ENCODE results near the gene JADE2. TPM values are rescaled to one million over a fixed set of nuclear protein-coding genes. Genes with fewer than 3 reads are reported as not detected.

Gene JADE2
- total and polyA plus RNA-seq, 2 experiments from 2014 or later, result 14.9 to 35.4 TPM

- TF ChIP-seq EZH2phosphoT487 (IDR thresholded peaks at IDR 0.05; ENCODE audit: low read depth, severe bottlenecking, unreplicated experiment) (no peak), CTCF (IDR thresholded peaks at IDR 0.05; ENCODE audit: poor library complexity) (no peak), EZH2 (IDR thresholded peaks at IDR 0.05; ENCODE audit: borderline replicate concordance) (no peak)
Observed at GRCh38 chr5:134564396-134564795, 38.9 kb downstream of the JADE2 start.

DNA sequence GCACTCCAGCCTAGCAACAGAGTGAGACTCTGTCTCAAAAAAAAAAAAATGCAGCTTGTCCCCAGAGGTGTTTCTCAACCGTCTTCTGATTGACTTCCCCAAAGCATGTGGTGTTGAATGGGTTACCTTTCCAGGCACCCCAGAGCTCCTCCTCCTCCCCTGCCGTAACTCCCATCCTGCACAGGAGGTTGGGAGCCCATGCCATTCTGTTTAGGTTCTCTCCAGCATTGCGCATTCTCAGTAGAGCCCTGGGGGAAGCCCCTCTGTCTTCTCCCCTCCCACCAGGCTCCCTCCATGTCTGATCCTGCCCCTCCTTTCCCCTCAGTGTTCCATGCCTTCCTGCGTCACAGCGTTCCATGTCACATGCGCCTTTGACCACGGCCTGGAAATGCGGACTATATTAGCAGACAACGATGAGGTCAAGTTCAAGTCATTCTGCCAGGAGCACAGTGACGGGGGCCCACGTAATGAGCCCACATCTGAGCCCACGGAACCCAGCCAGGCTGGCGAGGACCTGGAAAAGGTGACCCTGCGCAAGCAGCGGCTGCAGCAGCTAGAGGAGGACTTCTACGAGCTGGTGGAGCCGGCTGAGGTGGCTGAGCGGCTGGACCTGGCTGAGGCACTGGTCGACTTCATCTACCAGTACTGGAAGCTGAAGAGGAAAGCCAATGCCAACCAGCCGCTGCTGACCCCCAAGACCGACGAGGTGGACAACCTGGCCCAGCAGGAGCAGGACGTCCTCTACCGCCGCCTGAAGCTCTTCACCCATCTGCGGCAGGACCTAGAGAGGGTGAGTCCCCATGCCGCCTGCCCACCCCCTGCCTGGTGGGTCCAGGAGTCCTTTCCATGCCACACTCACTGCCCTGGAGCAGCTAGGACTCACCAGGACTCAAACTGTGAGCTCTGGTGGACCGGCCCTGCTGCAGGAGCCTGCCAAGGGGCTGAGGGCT, 40.6 kb downstream of the JADE2 start:
- Histone ChIP-seq H3K27ac (no peak overlapping the region), H4K20me1 (ENCODE audit: insufficient read depth, poor library complexity, severe bottlenecking) (peaks cover 11% of the 10 kb centered on the region), H3K4me3 (no peak overlapping the region), H3K79me2 (no peaks in the 10 kb centered on the region), H3K4me1 (ENCODE audit: insufficient read depth) (no peaks in the 10 kb centered on the region), H3K36me3 (replicated peaks; ENCODE audit: insufficient read depth, low read depth) (no peaks in the 10 kb centered on the region), H2AFZ (no peak overlapping the region), H3K9me2 (replicated peaks; ENCODE audit: insufficient read depth) (no peaks in the 10 kb centered on the region), H3K27me3 (no peaks in the 10 kb centered on the region), H3K9me3 (ENCODE audit: low read depth) (no peaks in the 10 kb centered on the region), H3K4me2 (no peak overlapping the region)
- no peak for TF ChIP-seq EZH2 (IDR thresholded peaks at IDR 0.05; ENCODE audit: borderline replicate concordance)
- TF ChIP-seq EZH2phosphoT487 (IDR thresholded peaks at IDR 0.05; ENCODE audit: low read depth, severe bottlenecking, unreplicated experiment), result no peak
- TF ChIP-seq CTCF (IDR thresholded peaks at IDR 0.05; ENCODE audit: poor library complexity), result no peak
- 94% methylated on average over 28 of the region's 28 CpGs for WGBS (ENCODE audit: low lambda C conversion rate, missing lambda C conversion rate)
- DNase-seq (ENCODE audit: low spot score), result no peak

More at GRCh38 chr5:134564396-134564795, 38.9 kb downstream of the JADE2 start:
- Histone ChIP-seq H3K27me3 (no peaks in the 10 kb centered on the region), H3K9me2 (replicated peaks; ENCODE audit: insufficient read depth) (no peaks in the 10 kb centered on the region), H2AFZ (no peak overlapping the region), H3K4me3 (no peak overlapping the region), H3K27ac (no peak overlapping the region), H3K9me3 (ENCODE audit: low read depth) (no peaks in the 10 kb centered on the region), H4K20me1 (ENCODE audit: insufficient read depth, poor library complexity, severe bottlenecking) (peaks cover 14% of the 10 kb centered on the region), H3K36me3 (replicated peaks; ENCODE audit: insufficient read depth, low read depth) (no peaks in the 10 kb centered on the region), H3K4me2 (no peak overlapping the region), H3K4me1 (ENCODE audit: insufficient read depth) (no peaks in the 10 kb centered on the region), H3K79me2 (no peaks in the 10 kb centered on the region)
- no peak for DNase-seq (ENCODE audit: low spot score)
- WGBS (ENCODE audit: low lambda C conversion rate, missing lambda C conversion rate), result 99% methylated on average over 4 of the region's 4 CpGs

GRCh38 chr5:134566741-134567221, 41.3 kb downstream of the JADE2 start:
- Histone ChIP-seq H3K4me3 (no peak overlapping the region), H3K9me2 (replicated peaks; ENCODE audit: insufficient read depth) (no peaks in the 10 kb centered on the region), H3K79me2 (no peaks in the 10 kb centered on the region), H3K27ac (no peak overlapping the region), H3K9me3 (ENCODE audit: low read depth) (no peaks in the 10 kb centered on the region), H3K4me1 (ENCODE audit: insufficient read depth) (no peaks in the 10 kb centered on the region), H2AFZ (no peak overlapping the region), H3K4me2 (no peak overlapping the region), H3K36me3 (replicated peaks; ENCODE audit: insufficient read depth, low read depth) (no peaks in the 10 kb centered on the region), H3K27me3 (no peaks in the 10 kb centered on the region), H4K20me1 (ENCODE audit: insufficient read depth, poor library complexity, severe bottlenecking) (peaks cover 12% of the 10 kb centered on the region)
- TF ChIP-seq EZH2phosphoT487 (IDR thresholded peaks at IDR 0.05; ENCODE audit: low read depth, severe bottlenecking, unreplicated experiment) (no peak), EZH2 (IDR thresholded peaks at IDR 0.05; ENCODE audit: borderline replicate concordance) (no peak), CTCF (IDR thresholded peaks at IDR 0.05; ENCODE audit: poor library complexity) (no peak)
- 94% methylated on average over 13 of the region's 13 CpGs for WGBS (ENCODE audit: low lambda C conversion rate, missing lambda C conversion rate)
- DNase-seq (ENCODE audit: low spot score), result no peak
